ENCODE measurements around the gene LRRTM3. TPM values are rescaled to one million over a fixed set of nuclear protein-coding genes. Genes with fewer than 3 reads are reported as not detected.

The LRRTM3 gene
- total and polyA plus RNA-seq, 2 experiments from 2014 or later = not detected

DNA sequence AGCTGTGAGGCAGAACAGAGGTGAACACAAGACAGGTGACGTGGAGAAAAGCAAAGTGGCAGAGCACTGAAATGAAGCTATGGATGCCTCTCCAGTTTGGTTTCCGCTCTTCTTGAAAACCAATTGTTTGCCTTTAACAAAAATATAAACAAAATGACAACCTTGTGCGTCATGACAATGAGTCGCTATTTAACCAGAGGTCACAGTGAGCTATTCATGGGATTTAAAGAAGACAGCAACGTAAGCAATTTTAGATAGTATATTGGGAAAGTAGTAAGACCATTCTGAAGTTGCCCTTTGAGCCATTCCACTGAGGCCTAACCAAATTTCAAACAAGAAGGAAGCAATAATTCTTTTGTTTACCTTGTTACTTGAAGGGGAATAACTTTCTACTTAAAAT lies 15.2 kb upstream of the LRRTM3 start:
- Histone ChIP-seq H3F3A (ENCODE audit: insufficient read depth) (no peaks in the 10 kb centered on the region), H3K4me3 (no peak overlapping the region), H3K36me3 (ENCODE audit: low read depth) (no peaks in the 10 kb centered on the region), H3K4me1 (ENCODE audit: insufficient read depth) (no peaks in the 10 kb centered on the region), H2AFZ (no peak overlapping the region), H3K27ac (no peak overlapping the region), H4K20me1 (ENCODE audit: insufficient read depth) (no peaks in the 10 kb centered on the region), H3K79me2 (ENCODE audit: insufficient read depth) (no peaks in the 10 kb centered on the region), H3K4me2 (ENCODE audit: unreplicated experiment) (no peak overlapping the region), H3K9ac (no peak overlapping the region), H3K9me2 (ENCODE audit: insufficient read depth) (no peaks in the 10 kb centered on the region), H3K9me3 (ENCODE audit: low read depth) (no peaks in the 10 kb centered on the region), H3K27me3 (replicated peaks; ENCODE audit: insufficient read depth) (no peaks in the 10 kb centered on the region)
- no peak for DNase-seq
- in situ Hi-C loops (cut with MboI) = no loop called here
- WGBS, 2 experiments (ENCODE audit: low coverage in 1 of 2, low lambda C conversion rate in 2 of 2, missing lambda C conversion rate in 2 of 2) = 47 to 51% methylated on average over 5 of the region's 5 CpGs
- TF ChIP-seq EZH2 (IDR thresholded peaks at IDR 0.05; ENCODE audit: insufficient read depth, poor library complexity, severe bottlenecking) = no peak
- TF ChIP-seq EZH2phosphoT487 (IDR thresholded peaks at IDR 0.05; ENCODE audit: insufficient read depth, low read depth) = no peak

DNA sequence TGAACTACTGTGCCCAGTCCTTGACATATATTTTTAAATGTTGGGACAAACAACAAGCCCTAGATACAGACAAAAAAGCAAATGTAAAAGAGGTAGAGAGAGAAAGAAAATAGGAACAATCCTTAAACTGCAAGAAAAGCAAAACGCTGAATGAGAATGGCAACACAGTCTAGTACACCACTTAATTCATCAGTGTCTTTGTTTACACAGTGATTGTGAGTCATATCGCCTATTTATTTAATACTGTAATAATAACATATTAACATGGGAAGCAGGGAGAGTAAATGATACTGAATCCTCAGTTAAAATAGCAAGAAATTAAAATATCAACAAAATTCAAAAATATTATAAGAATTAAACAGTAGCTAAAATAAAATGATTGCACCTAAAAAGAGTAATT lies 9.8 kb upstream of the LRRTM3 start:
- Histone ChIP-seq H2AFZ (no peak overlapping the region), H3F3A (ENCODE audit: insufficient read depth) (no peaks in the 10 kb centered on the region), H4K20me1 (ENCODE audit: insufficient read depth) (no peaks in the 10 kb centered on the region), H3K27ac (no peak overlapping the region), H3K79me2 (ENCODE audit: insufficient read depth) (no peaks in the 10 kb centered on the region), H3K9me2 (ENCODE audit: insufficient read depth) (no peaks in the 10 kb centered on the region), H3K4me1 (ENCODE audit: insufficient read depth) (no peaks in the 10 kb centered on the region), H3K9ac (no peak overlapping the region), H3K4me3 (no peak overlapping the region), H3K36me3 (ENCODE audit: low read depth) (no peaks in the 10 kb centered on the region), H3K4me2 (ENCODE audit: unreplicated experiment) (no peak overlapping the region), H3K9me3 (ENCODE audit: low read depth) (no peaks in the 10 kb centered on the region), H3K27me3 (replicated peaks; ENCODE audit: insufficient read depth) (no peaks in the 10 kb centered on the region)
- in situ Hi-C loops (cut with MboI) = no loop called here
- no peak for DNase-seq
- WGBS, 2 experiments (ENCODE audit: low coverage in 1 of 2, low lambda C conversion rate in 2 of 2, missing lambda C conversion rate in 2 of 2) = 36 to 51% methylated on average over 2 of the region's 2 CpGs
- TF ChIP-seq EZH2 (IDR thresholded peaks at IDR 0.05; ENCODE audit: insufficient read depth, poor library complexity, severe bottlenecking) = no peak
- TF ChIP-seq EZH2phosphoT487 (IDR thresholded peaks at IDR 0.05; ENCODE audit: insufficient read depth, low read depth) = no peak

GRCh38 chr10:66917104-66917503 lies 8.7 kb upstream of the LRRTM3 start:
- no peaks in the 10 kb centered on the region for H3K36me3 ChIP-seq (ENCODE audit: low read depth)
- no peaks in the 10 kb centered on the region for H3K79me2 ChIP-seq (ENCODE audit: insufficient read depth)
- H3K9me2 ChIP-seq (ENCODE audit: insufficient read depth) = no peaks in the 10 kb centered on the region
- no peak overlapping the region for H3K4me2 ChIP-seq (ENCODE audit: unreplicated experiment)
- TF ChIP-seq EZH2 (IDR thresholded peaks at IDR 0.05; ENCODE audit: insufficient read depth, poor library complexity, severe bottlenecking) = no peak
- no peak for TF ChIP-seq EZH2phosphoT487 (IDR thresholded peaks at IDR 0.05; ENCODE audit: insufficient read depth, low read depth)
- H3K9me3 ChIP-seq (ENCODE audit: low read depth) = no peaks in the 10 kb centered on the region
- H2AFZ ChIP-seq = no peak overlapping the region
- no peak overlapping the region for H3K27ac ChIP-seq
- no peaks in the 10 kb centered on the region for H3K27me3 ChIP-seq (replicated peaks; ENCODE audit: insufficient read depth)
- H3K4me1 ChIP-seq (ENCODE audit: insufficient read depth) = no peaks in the 10 kb centered on the region
- no peak for DNase-seq
- H3K4me3 ChIP-seq = no peak overlapping the region
- no peak overlapping the region for H3K9ac ChIP-seq
- H4K20me1 ChIP-seq (ENCODE audit: insufficient read depth) = no peaks in the 10 kb centered on the region
- H3F3A ChIP-seq (ENCODE audit: insufficient read depth) = no peaks in the 10 kb centered on the region
- in situ Hi-C loops (cut with MboI) = no loop called here
- 2% methylated on average over 3 of the region's 3 CpGs for WGBS, 2 experiments (ENCODE audit: low coverage in 1 of 2, low lambda C conversion rate in 2 of 2, missing lambda C conversion rate in 2 of 2)

GRCh38 chr10:66919248-66919647 lies 6.6 kb upstream of the LRRTM3 start:
- Histone ChIP-seq H3K9me2 (ENCODE audit: insufficient read depth) (no peaks in the 10 kb centered on the region), H3K27ac (no peak overlapping the region), H3K9me3 (ENCODE audit: low read depth) (no peaks in the 10 kb centered on the region), H3K4me3 (no peak overlapping the region), H3K4me1 (ENCODE audit: insufficient read depth) (no peaks in the 10 kb centered on the region), H4K20me1 (ENCODE audit: insufficient read depth) (no peaks in the 10 kb centered on the region), H3K79me2 (ENCODE audit: insufficient read depth) (no peaks in the 10 kb centered on the region), H3K27me3 (replicated peaks; ENCODE audit: insufficient read depth) (no peaks in the 10 kb centered on the region), H3K4me2 (ENCODE audit: unreplicated experiment) (no peak overlapping the region), H3K36me3 (ENCODE audit: low read depth) (no peaks in the 10 kb centered on the region), H2AFZ (no peak overlapping the region), H3F3A (ENCODE audit: insufficient read depth) (no peaks in the 10 kb centered on the region), H3K9ac (no peak overlapping the region)
- WGBS, 2 experiments (ENCODE audit: low coverage in 1 of 2, low lambda C conversion rate in 2 of 2, missing lambda C conversion rate in 2 of 2) = 65 to 75% methylated on average over 2 of the region's 2 CpGs
- no peak for DNase-seq
- TF ChIP-seq EZH2phosphoT487 (IDR thresholded peaks at IDR 0.05; ENCODE audit: insufficient read depth, low read depth) = no peak
- TF ChIP-seq EZH2 (IDR thresholded peaks at IDR 0.05; ENCODE audit: insufficient read depth, poor library complexity, severe bottlenecking) = no peak
- in situ Hi-C loops (cut with MboI) = no loop called here

Measured in GM23248 (cell line).